Adrenal gland (tissue), 12 donors: ENCODE measurements around the gene VTA1. TPM values are rescaled to one million over a fixed set of nuclear protein-coding genes. Genes with fewer than 3 reads are reported as not detected.

Source experiments
- DNase-seq, 7 donors: peaks; one replicate each; pipeline ENCODE4 v3.0.0-alpha.2; 2019 to 2020
- H3K27ac ChIP-seq, 5 donors: fragments of 200-600 bp; sonication (generic) in 4 of 5; 1 replicate in 3 of 5; 2 replicates in 2 of 5; pipeline versions ENCODE4 v1.5.1 to v1.8.0; 2016 to 2020; ENCODE audit warnings: mild to moderate bottlenecking in 1 of 5
- H3K27me3 ChIP-seq: fragments of 200-600 bp; 2 replicates; pipeline ENCODE4 v1.8.0; 2021
- H3K36me3 ChIP-seq, 2 donors: fragments of 200-600 bp; replicated peaks in 1 of 2; 1 replicate in 1 of 2; 2 replicates in 1 of 2; pipeline versions ENCODE4 v1.5.1 to v1.8.0; 2018 to 2022
- H3K4me1 ChIP-seq, 2 donors: fragments of 200-600 bp; replicated peaks in 1 of 2; 1 replicate in 1 of 2; 2 replicates in 1 of 2; pipeline versions ENCODE4 v1.5.1 to v1.8.0; 2018 to 2021
- H3K4me3 ChIP-seq, 4 donors: fragments of 200-600 bp; sonication (generic) in 3 of 4; one replicate each; pipeline ENCODE4 v1.5.1; 2016 to 2018
- H3K9me3 ChIP-seq, 3 donors: fragments of 200-600 bp; sonication (generic) in 1 of 3; replicated peaks in 1 of 3; 1 replicate in 2 of 3; 2 replicates in 1 of 3; pipeline versions ENCODE4 v1.5.1 to v1.8.0; 2016 to 2021
- CTCF ChIP-seq, 6 experiments: fragments of 450-650 bp in 4 of 6; fragments of 200-600 bp in 2 of 6; sonication (generic) in 1 of 6; IDR thresholded peaks; 1 replicate in 5 of 6; 2 replicates in 1 of 6; pipeline versions ENCODE4 v1.5.1 to v1.8.0; 2016 to 2021; ENCODE audit warnings: antibody characterized with exemption in 6 of 6, mild to moderate bottlenecking in 2 of 6, moderate library complexity in 1 of 6
- POLR2A ChIP-seq, 2 donors: fragments of 450-650 bp; IDR thresholded peaks; one replicate each; pipeline ENCODE4 v1.6.1; 2017; ENCODE audit warnings: antibody characterized with exemption in 2 of 2, mild to moderate bottlenecking in 2 of 2, moderate library complexity in 1 of 2
- WGBS, 4 donors: extraction: QIAGEN DNeasy Blood & Tissue Kit in 2 of 4; methylation state at CpG; one replicate each; pipeline versions ENCODE4 v1.1.5 to v1.1.7; 2013 to 2017; 5-methylcytosine and 5-hydroxymethylcytosine counted together
- intact Hi-C, 2 donors: fragments of 100-400 bp; cut with DNase I; formaldehyde crosslinking; loops; one replicate each; pipeline versions ENCODE4 v1.14.1 to v1.15.0; 2022 to 2023
- polyA plus RNA-seq, 3 donors: library from polyadenylated mRNA; stranded (reverse); fragments of 200-250 nt in 2 of 3; fragments of 350-450 nt in 1 of 3; fragmentation: Illumina TruSeq in 1 of 3; extraction: RNeasy Lipid Tissue Mini Kit (QIAGEN cat#74804) in 1 of 3; gene quantifications; one replicate each; pipeline ENCODE4 v1.2.3, GENCODE V29; 2013 to 2014
- total RNA-seq, 9 donors: library from RNA; depleted of rRNA in 4 of 9; stranded (reverse); fragments of >200 nt in 4 of 9; fragments of 120-200 nt in 1 of 9; fragmentation: NEBNext Ultra II Directional in 1 of 9; extraction: Animal tissue kit (Norgen Biotek cat#: 25700) in 1 of 9; gene quantifications; one replicate each; pipeline versions ENCODE4 v1.1.0 to v1.2.4, GENCODE V29; 2013 to 2023
- donor health status: healthy with polysubstance abuse.
- donor health status: Bipolar disorder and iron deficiency.
- donor health status: DM: yes; HTN: yes; CAD: no.
- donor health status: DM: no; HTN: no; CAD: no.
- donor health status: DM: no; HTN: no; CAD: no.
- donor health status: DM: yes; HTN: yes; CAD: no.

VTA1 gene
- total and polyA plus RNA-seq, 12 donors = 9.7 to 73.9 (median 33.9) TPM

- Histone ChIP-seq H3K27me3 (no peaks in the 10 kb centered on the region), H3K9me3 (no peaks in the 10 kb centered on the region), H3K4me3 (no peak overlapping the region), H3K4me1 (no peaks in the 10 kb centered on the region), H3K36me3 (no peaks in the 10 kb centered on the region), H3K27ac (no peak overlapping the region)
- no peak for DNase-seq
- 52 to 70% (median 60%) methylated on average over 2 of the region's 2 CpGs for WGBS, 4 donors
- TF ChIP-seq CTCF (IDR thresholded peaks at IDR 0.05) (no peak), POLR2A (IDR thresholded peaks at IDR 0.05) (no peak)
- intact Hi-C loops = no loop called here
Observed at GRCh38 chr6:142117366-142117765, 29.7 kb upstream of the VTA1 start.

GRCh38 chr6:142118328-142118727 is 28.7 kb upstream of the VTA1 start:
- no peaks in the 10 kb centered on the region for H3K4me1 ChIP-seq
- H3K27me3 ChIP-seq = no peaks in the 10 kb centered on the region
- no peak overlapping the region for H3K27ac ChIP-seq
- no peak overlapping the region for H3K4me3 ChIP-seq
- no peaks in the 10 kb centered on the region for H3K36me3 ChIP-seq
- intact Hi-C loops = no loop called here
- H3K9me3 ChIP-seq = no peaks in the 10 kb centered on the region
- 60 to 68% (median 64%) methylated on average over 3 of the region's 3 CpGs for whole genome bisulfite sequencing, 4 donors
- TF ChIP-seq POLR2A (IDR thresholded peaks at IDR 0.05) = no peak
- no peak for TF ChIP-seq CTCF (IDR thresholded peaks at IDR 0.05)
- DNase-seq = no peak

- Histone ChIP-seq H3K4me1 (no peaks in the 10 kb centered on the region), H3K4me3 (no peak overlapping the region), H3K36me3 (no peaks in the 10 kb centered on the region), H3K27me3 (no peaks in the 10 kb centered on the region), H3K27ac (no peak overlapping the region), H3K9me3 (no peaks in the 10 kb centered on the region)
- no peak for DNase-seq
- intact Hi-C loops = no loop called here
- TF ChIP-seq CTCF (IDR thresholded peaks at IDR 0.05) (no peak), POLR2A (IDR thresholded peaks at IDR 0.05) (no peak)
- WGBS, 4 donors = 79 to 87% (median 86%) methylated on average over 2 of the region's 2 CpGs
Observed at GRCh38 chr6:142118925-142119324, 28.1 kb upstream of the VTA1 start.

- no peak overlapping the region for H3K4me3 ChIP-seq
- H3K27ac ChIP-seq = no peak overlapping the region
- intact Hi-C loops = no loop called here
- 60 to 74% (median 65%) methylated on average over 3 of the region's 3 CpGs for WGBS, 4 donors
- H3K4me1 ChIP-seq = no peaks in the 10 kb centered on the region
- H3K36me3 ChIP-seq = no peaks in the 10 kb centered on the region
- TF ChIP-seq POLR2A (IDR thresholded peaks at IDR 0.05) = no peak
- no peak for TF ChIP-seq CTCF (IDR thresholded peaks at IDR 0.05)
- no peaks in the 10 kb centered on the region for H3K9me3 ChIP-seq
- DNase-seq = no peak
- no peaks in the 10 kb centered on the region for H3K27me3 ChIP-seq
Observed at GRCh38 chr6:142121342-142121741, 25.7 kb upstream of the VTA1 start.
